Fibroblast of lung (primary cell): ENCODE measurements around the gene S1PR2. TPM values are rescaled to one million over a fixed set of nuclear protein-coding genes. Genes with fewer than 3 reads are reported as not detected.

Experiments
- DNase-seq, 2 donors: peaks; one replicate each; pipeline versions ENCODE4 v3.0.0 to v3.0.0-alpha.2; 2010; ENCODE audit warnings: low read depth in 2 of 2
- H2AFZ ChIP-seq: 2 replicates; pipeline ENCODE4 v1.5.1; 2012; ENCODE audit warnings: low read length, control low read depth, inconsistent platforms
- H3K27ac ChIP-seq: 2 replicates; pipeline ENCODE4 v1.5.1; 2011; ENCODE audit warnings: low read length, control low read depth; ENCODE audit not compliant: insufficient read depth
- H3K27me3 ChIP-seq: 2 replicates; pipeline ENCODE4 v1.5.1; 2011; ENCODE audit warnings: mild to moderate bottlenecking, low read length; ENCODE audit not compliant: control insufficient read depth, insufficient read depth
- H3K36me3 ChIP-seq: 2 replicates; pipeline ENCODE4 v1.5.1; 2011; ENCODE audit warnings: low read length; ENCODE audit not compliant: control insufficient read depth, insufficient read depth
- H3K4me1 ChIP-seq: 2 replicates; pipeline ENCODE4 v1.5.1; 2011; ENCODE audit warnings: low read length; ENCODE audit not compliant: control insufficient read depth, insufficient read depth; ENCODE audit errors: extremely low read depth
- H3K4me2 ChIP-seq: 2 replicates; pipeline ENCODE4 v1.5.1; 2011; ENCODE audit warnings: low read length, control low read depth; ENCODE audit not compliant: insufficient read depth; ENCODE audit errors: extremely low read depth
- H3K4me3 ChIP-seq, 4 experiments: fragments of 200-600 bp in 1 of 4; sonication (generic) in 1 of 4; replicated peaks in 1 of 4; 2 replicates each; pipeline ENCODE4 v1.5.1; 2011 to 2016; ENCODE audit warnings: low read length in 4 of 4, low read depth in 3 of 4, mild to moderate bottlenecking in 3 of 4, control low read depth in 2 of 4, inconsistent platforms in 1 of 4, mixed read lengths in 1 of 4; ENCODE audit not compliant: insufficient read depth in 1 of 4; ENCODE audit errors: control extremely low read depth in 1 of 4
- H3K79me2 ChIP-seq: 2 replicates; pipeline ENCODE4 v1.5.1; 2012; ENCODE audit warnings: mild to moderate bottlenecking, low read length, inconsistent platforms; ENCODE audit not compliant: control insufficient read depth, insufficient read depth
- H3K9ac ChIP-seq: 2 replicates; pipeline ENCODE4 v1.5.1; 2011; ENCODE audit warnings: mild to moderate bottlenecking, low read length, control low read depth; ENCODE audit not compliant: insufficient read depth
- H3K9me3 ChIP-seq: 2 replicates; pipeline ENCODE4 v1.5.1; 2012; ENCODE audit warnings: low read depth, low read length; ENCODE audit not compliant: control insufficient read depth, insufficient read depth
- H4K20me1 ChIP-seq: 2 replicates; pipeline ENCODE4 v1.5.1; 2011; ENCODE audit warnings: low read length; ENCODE audit not compliant: control insufficient read depth, insufficient read depth; ENCODE audit errors: extremely low read depth
- EZH2 ChIP-seq: IDR thresholded peaks from 2 replicates; pipeline ENCODE4 v1.5.1; 2012; ENCODE audit warnings: low read length, control low read depth, mild to moderate bottlenecking; ENCODE audit errors: missing control alignments
- polyA plus RNA-seq, 2 donors: library from polyadenylated mRNA; depleted of rRNA in 1 of 2; stranded (reverse) in 1 of 2; unstranded in 1 of 2; fragments of >200 nt; gene quantifications; 2 replicates each; pipeline ENCODE4 v1.2.1, GENCODE V29; 2011 to 2012; ENCODE audit warnings: missing spikeins in 1 of 2
- total RNA-seq: library from RNA; depleted of rRNA; stranded (reverse); fragments of >200 nt; gene quantifications from 2 replicates; pipeline ENCODE4 v1.2.1, GENCODE V29; 2014
- TF ChIP-seq, protein P1 (sequence below), 2 donors: IDR thresholded peaks in 1 of 2; conservative IDR thresholded peaks in 1 of 2; 1 replicate in 1 of 2; 2 replicates in 1 of 2; pipeline ENCODE4 v1.5.1; 2011 to 2012; ENCODE audit warnings: low read length in 2 of 2, control low read depth in 1 of 2, inconsistent platforms in 1 of 2, low read depth in 1 of 2, mild to moderate bottlenecking in 1 of 2

Gene S1PR2
- total and polyA plus RNA-seq, 2 donors (not counting 1 experiment from before 2014, with no cell fraction given) = 25.9 to 30.4 TPM

DNA sequence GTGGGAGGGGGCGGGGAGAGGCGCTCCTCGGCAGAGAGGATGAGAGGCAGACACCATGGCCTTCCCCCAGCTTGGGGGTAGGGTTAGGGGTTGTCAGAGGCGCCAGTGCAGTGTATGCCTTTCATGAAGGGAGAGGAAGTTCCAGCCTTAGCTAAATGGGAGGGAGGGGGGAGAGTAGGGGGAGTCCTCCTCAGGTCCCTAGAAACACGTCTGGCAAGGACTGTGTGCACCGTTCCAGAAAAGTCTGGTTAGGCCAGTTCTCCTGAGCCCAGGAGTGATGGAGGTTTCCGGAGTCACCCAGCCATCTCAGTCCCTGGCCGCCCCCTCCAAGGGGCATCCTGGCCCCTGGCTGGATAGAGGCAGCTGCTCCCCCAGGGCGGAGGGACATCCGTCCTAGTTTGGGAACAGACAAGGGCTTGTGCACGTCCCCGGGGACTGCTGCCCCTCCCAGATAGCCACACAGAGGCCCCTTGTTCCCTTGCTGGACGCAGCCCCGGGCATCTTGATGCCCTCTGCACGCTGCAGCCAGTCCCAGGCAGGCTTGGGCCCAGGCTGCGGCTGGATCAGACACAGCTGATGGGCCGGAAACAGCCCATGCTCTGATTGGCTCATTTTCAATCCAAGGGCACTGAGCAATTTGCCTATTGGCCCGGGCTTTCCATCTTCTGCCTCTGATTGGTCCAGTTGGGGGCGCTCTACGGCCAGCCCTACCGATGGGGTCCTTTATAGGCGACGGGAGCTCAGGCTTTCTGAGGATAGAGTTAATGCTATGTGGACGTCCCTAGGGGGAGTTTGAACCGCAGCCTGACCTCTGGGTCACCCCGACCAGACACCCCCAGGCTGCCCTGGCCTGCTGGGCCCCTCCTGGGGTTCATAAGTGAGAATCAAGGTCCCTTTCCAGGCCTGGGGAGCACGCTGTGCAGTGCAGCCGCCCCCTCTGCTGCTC lies 3.8 kb downstream of the S1PR2 start:
- Histone ChIP-seq H2AFZ (no peak overlapping the region), H3K36me3 (peaks cover 10% of the 10 kb centered on the region), H3K79me2 (peaks cover 38% of the 10 kb centered on the region), H3K4me1 (peaks cover 16% of the 10 kb centered on the region), H4K20me1 (no peaks in the 10 kb centered on the region), H3K9me3 (no peaks in the 10 kb centered on the region), H3K27me3 (no peaks in the 10 kb centered on the region), H3K9ac (peak overlapping the region; percentile 54), H3K4me3 (peak overlapping the region in 2 of 4 experiments; percentile 28 to 47), H3K27ac (peak overlapping the region; percentile 76), H3K4me2 (peak overlapping the region; percentile 56)
- peak in 1 of 2 donors; percentile 71 for DNase-seq
- TF ChIP-seq, protein P1, sequence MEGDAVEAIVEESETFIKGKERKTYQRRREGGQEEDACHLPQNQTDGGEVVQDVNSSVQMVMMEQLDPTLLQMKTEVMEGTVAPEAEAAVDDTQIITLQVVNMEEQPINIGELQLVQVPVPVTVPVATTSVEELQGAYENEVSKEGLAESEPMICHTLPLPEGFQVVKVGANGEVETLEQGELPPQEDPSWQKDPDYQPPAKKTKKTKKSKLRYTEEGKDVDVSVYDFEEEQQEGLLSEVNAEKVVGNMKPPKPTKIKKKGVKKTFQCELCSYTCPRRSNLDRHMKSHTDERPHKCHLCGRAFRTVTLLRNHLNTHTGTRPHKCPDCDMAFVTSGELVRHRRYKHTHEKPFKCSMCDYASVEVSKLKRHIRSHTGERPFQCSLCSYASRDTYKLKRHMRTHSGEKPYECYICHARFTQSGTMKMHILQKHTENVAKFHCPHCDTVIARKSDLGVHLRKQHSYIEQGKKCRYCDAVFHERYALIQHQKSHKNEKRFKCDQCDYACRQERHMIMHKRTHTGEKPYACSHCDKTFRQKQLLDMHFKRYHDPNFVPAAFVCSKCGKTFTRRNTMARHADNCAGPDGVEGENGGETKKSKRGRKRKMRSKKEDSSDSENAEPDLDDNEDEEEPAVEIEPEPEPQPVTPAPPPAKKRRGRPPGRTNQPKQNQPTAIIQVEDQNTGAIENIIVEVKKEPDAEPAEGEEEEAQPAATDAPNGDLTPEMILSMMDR (conservative IDR thresholded peaks at IDR 0.05 in 1 of 2, IDR thresholded peaks at IDR 0.05 in 1 of 2; ENCODE audit: low read depth in 1 of 2, low read length in 2 of 2) = peak; percentile 17 to 26
- TF ChIP-seq EZH2 = no peak

DNA sequence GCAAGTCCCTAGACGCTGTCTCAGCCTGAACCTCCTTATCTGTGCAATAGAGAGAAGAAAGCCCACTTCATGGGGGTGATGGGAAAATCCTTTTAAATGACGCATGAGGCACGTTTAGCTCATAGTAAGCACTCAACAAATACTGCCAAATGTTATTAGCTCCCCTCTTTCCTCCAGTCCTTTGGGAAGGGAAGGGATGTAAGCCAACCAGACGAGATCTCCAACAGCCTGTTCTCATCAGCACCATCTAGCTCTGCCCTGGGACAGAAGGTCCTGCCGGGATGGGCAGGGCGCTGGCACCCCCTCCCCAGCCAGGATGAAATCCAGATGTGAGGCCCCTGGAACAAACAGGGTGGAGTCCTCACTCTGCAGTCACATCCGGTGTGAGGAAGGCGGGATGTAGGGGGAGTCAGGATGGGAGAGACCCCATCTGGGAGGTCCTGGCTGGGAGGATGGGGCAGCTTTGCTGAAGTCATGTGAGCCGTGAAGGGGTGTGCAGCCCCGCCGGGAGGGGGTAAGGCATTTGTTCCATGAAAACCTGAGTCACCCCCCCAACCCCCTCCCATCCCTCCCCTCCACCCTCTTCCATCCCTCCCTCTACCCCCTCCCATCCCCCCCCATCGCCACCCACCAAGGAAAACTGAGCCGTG lies 4.6 kb downstream of the S1PR2 start:
- Histone ChIP-seq H4K20me1 (no peaks in the 10 kb centered on the region), H3K9ac (peak overlapping the region; percentile 54), H3K27me3 (no peaks in the 10 kb centered on the region), H2AFZ (no peak overlapping the region), H3K79me2 (peaks cover 38% of the 10 kb centered on the region), H3K4me1 (peaks cover 14% of the 10 kb centered on the region), H3K4me2 (peak overlapping the region; percentile 56), H3K4me3 (peak overlapping the region in 1 of 4 experiments; percentile 47), H3K36me3 (peaks cover 10% of the 10 kb centered on the region), H3K9me3 (no peaks in the 10 kb centered on the region), H3K27ac (peak overlapping the region; percentile 76)
- peak; percentile 69 to 100 for DNase-seq
- TF ChIP-seq, protein P1 (conservative IDR thresholded peaks at IDR 0.05 in 1 of 2, IDR thresholded peaks at IDR 0.05 in 1 of 2; ENCODE audit: low read depth in 1 of 2, low read length in 2 of 2) = no peak
- no peak for TF ChIP-seq EZH2

DNA sequence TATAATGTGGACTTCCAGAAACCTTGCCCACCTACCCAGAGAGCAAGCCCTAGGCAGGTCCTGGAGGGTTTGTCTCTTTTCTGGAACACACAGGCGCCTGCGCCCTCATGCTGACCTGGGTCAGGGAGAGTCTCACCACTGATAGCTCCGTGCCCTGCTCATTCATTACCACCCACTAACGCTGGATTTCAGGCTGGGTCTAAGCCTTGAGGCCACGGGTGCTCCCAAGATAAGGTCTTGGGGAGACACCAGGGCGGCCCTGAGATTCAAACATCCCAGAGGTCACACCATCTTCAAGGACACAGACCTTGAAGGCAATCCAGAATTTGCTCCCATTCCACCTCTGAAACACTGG lies 5.1 kb downstream of the S1PR2 start:
- no peak for DNase-seq
- Histone ChIP-seq H3K27ac (peak overlapping the region; percentile 76), H3K79me2 (peaks cover 38% of the 10 kb centered on the region), H4K20me1 (no peaks in the 10 kb centered on the region), H3K4me1 (peaks cover 12% of the 10 kb centered on the region), H3K4me2 (peak overlapping the region; percentile 42), H3K9me3 (no peaks in the 10 kb centered on the region), H3K9ac (peak overlapping the region; percentile 30), H3K36me3 (peaks cover 10% of the 10 kb centered on the region), H2AFZ (no peak overlapping the region), H3K27me3 (no peaks in the 10 kb centered on the region), H3K4me3 (peak overlapping the region in 1 of 4 experiments; percentile 15)
- TF ChIP-seq EZH2 = no peak
- TF ChIP-seq, protein P1 (conservative IDR thresholded peaks at IDR 0.05 in 1 of 2, IDR thresholded peaks at IDR 0.05 in 1 of 2; ENCODE audit: low read depth in 1 of 2, low read length in 2 of 2) = no peak
